ENCODE results near the gene FAT1.

DNA sequence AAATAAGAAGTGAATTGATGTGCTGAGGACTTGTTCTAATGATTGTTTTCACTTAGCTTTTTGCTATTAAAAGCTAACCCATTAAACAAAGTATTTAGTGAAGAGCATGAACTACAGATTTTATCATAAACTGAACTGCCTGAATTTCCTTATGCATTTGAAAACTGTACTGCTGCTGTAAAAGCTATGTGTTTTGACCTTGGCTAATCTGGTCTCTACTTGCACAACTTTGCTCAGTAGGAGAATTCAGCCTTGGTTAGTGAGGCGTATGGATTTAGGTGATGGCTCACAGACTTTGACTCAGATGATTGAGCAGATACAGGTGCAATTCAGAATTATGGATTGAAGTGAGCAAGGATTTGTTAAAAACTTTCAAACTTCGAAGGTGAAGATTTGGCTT is 38.7 kb upstream of the FAT1 start:
- TF ChIP-seq ZEB2 (tag by site-specific recombination; IDR thresholded peaks at IDR 0.05) = no peak
- TF ChIP-seq CTCF (tag by site-specific recombination; IDR thresholded peaks at IDR 0.05) = no peak
- TF ChIP-seq YY1 (tag by site-specific recombination; IDR thresholded peaks at IDR 0.05) = no peak
